Thyroid gland (tissue), 4 donors: ENCODE data around the gene PRKCA.

Experiments
- POLR2A ChIP-seq, 2 donors: fragments of 450-650 bp; IDR thresholded peaks; one replicate each; pipeline ENCODE4 v1.6.1; 2017; ENCODE audit warnings: antibody characterized with exemption in 2 of 2, mild to moderate bottlenecking in 2 of 2, moderate library complexity in 1 of 2
- TF ChIP-seq, protein P1 (sequence below), 6 experiments: fragments of 200-600 bp in 3 of 6; fragments of 450-650 bp in 3 of 6; sonication (generic) in 3 of 6; IDR thresholded peaks; one replicate each; pipeline ENCODE4 v1.5.1; 2016 to 2019; ENCODE audit warnings: antibody characterized with exemption in 6 of 6, mild to moderate bottlenecking in 2 of 6, inconsistent platforms in 1 of 6, moderate library complexity in 1 of 6

DNA sequence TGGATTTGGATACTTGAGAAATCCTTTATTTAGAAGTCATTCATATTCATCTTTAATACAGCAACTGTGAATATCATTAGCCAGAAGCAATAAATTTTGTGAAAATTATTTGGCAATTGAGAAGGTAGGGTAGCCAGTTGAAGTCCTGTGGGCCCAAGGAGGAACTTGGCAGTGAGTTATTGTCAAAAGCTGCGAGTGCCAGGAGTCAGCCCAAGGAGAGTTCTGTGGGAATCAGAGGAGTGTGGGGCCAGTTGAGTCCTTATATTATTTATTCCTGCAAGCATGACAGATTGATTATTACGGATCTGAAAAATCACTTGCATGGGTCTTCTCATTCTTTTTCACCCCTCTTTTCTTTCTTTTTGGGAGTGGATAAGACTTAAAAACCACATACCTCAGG lies 38.3 kb downstream of the PRKCA start:
- no peak for TF ChIP-seq POLR2A (IDR thresholded peaks at IDR 0.05)
- TF ChIP-seq, protein P1, sequence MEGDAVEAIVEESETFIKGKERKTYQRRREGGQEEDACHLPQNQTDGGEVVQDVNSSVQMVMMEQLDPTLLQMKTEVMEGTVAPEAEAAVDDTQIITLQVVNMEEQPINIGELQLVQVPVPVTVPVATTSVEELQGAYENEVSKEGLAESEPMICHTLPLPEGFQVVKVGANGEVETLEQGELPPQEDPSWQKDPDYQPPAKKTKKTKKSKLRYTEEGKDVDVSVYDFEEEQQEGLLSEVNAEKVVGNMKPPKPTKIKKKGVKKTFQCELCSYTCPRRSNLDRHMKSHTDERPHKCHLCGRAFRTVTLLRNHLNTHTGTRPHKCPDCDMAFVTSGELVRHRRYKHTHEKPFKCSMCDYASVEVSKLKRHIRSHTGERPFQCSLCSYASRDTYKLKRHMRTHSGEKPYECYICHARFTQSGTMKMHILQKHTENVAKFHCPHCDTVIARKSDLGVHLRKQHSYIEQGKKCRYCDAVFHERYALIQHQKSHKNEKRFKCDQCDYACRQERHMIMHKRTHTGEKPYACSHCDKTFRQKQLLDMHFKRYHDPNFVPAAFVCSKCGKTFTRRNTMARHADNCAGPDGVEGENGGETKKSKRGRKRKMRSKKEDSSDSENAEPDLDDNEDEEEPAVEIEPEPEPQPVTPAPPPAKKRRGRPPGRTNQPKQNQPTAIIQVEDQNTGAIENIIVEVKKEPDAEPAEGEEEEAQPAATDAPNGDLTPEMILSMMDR (IDR thresholded peaks at IDR 0.05), result no peak
